ENCODE results near the gene FXYD1.

Gene FXYD1

DNA sequence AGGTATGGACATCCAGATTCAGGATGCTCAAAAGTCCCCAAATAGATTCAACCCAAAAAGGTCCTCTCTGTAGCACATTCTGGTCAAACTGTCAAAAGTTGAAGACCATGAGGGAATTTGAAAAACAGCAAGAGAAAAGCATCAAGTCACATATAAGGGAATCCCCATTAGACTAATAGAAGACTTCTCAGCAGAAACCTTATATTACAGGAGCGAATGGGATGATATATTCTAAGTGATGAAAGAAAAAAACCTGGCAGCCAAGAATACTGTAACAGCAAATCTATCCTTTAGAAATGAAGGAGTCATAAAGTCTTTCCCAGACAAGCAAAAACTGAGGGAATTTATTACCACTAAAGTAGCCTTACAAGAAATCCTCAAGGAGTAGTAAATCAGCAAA, 45.6 kb downstream of the FXYD1 start:
- DNase-seq (ENCODE audit: low read depth in 1 of 2, low spot score in 1 of 2), result no peak

- DNase-seq (ENCODE audit: low read depth in 1 of 2, low spot score in 1 of 2), result no peak
Measured at GRCh38 chr19:35184884-35185283, 46.3 kb downstream of the FXYD1 start.
